ENCODE data around the gene FRAS1. TPM values are rescaled to one million over a fixed set of nuclear protein-coding genes. Genes with fewer than 3 reads are reported as not detected.

Gene FRAS1
- total RNA-seq, 4 donors from 2014 or later = 1.0 to 32.5 (median 3.3) TPM

- DNase-seq = no peak
- Histone ChIP-seq H3K27ac (no peak overlapping the region), H3K4me1 (no peaks in the 10 kb centered on the region), H3K27me3 (no peaks in the 10 kb centered on the region), H3K9me3 (no peaks in the 10 kb centered on the region), H3K36me3 (no peaks in the 10 kb centered on the region), H3K4me3 (no peak overlapping the region)
- TF ChIP-seq CTCF (IDR thresholded peaks at IDR 0.05) (no peak), POLR2A (IDR thresholded peaks at IDR 0.05) (no peak)
- intact Hi-C loops (cut with DNase I; ENCODE audit: low total_unique reads) = no loop called here
These were observed 509.8 kb downstream of the FRAS1 start for GRCh38 chr4:78566834-78567499.

GRCh38 chr4:78567500-78568060 is 510.5 kb downstream of the FRAS1 start:
- Histone ChIP-seq H3K9me3 (no peaks in the 10 kb centered on the region), H3K27me3 (no peaks in the 10 kb centered on the region), H3K4me3 (no peak overlapping the region), H3K36me3 (no peaks in the 10 kb centered on the region), H3K27ac (no peak overlapping the region), H3K4me1 (no peaks in the 10 kb centered on the region)
- DNase-seq = no peak
- TF ChIP-seq POLR2A (IDR thresholded peaks at IDR 0.05) (no peak), CTCF (IDR thresholded peaks at IDR 0.05) (no peak)
- intact Hi-C loops (cut with DNase I; ENCODE audit: low total_unique reads) = no loop called here

- peak overlapping the region; percentile 10 to 50 for H3K27ac ChIP-seq
- no peaks in the 10 kb centered on the region for H3K4me1 ChIP-seq
- H3K36me3 ChIP-seq = no peaks in the 10 kb centered on the region
- H3K27me3 ChIP-seq = no peaks in the 10 kb centered on the region
- no peaks in the 10 kb centered on the region for H3K9me3 ChIP-seq
- DNase-seq = no peak
- TF ChIP-seq CTCF (IDR thresholded peaks at IDR 0.05) (no peak), POLR2A (IDR thresholded peaks at IDR 0.05) (no peak)
- no peak overlapping the region for H3K4me3 ChIP-seq
- intact Hi-C loops (cut with DNase I; ENCODE audit: low total_unique reads) = no loop called here
These were observed 511.6 kb downstream of the FRAS1 start for GRCh38 chr4:78568640-78569305.

- Histone ChIP-seq H3K4me3 (no peak overlapping the region), H3K9me3 (no peaks in the 10 kb centered on the region), H3K4me1 (no peaks in the 10 kb centered on the region), H3K36me3 (no peaks in the 10 kb centered on the region), H3K27me3 (no peaks in the 10 kb centered on the region), H3K27ac (peak overlapping the region; percentile 10 to 50)
- TF ChIP-seq CTCF (IDR thresholded peaks at IDR 0.05) (no peak), POLR2A (IDR thresholded peaks at IDR 0.05) (no peak)
- DNase-seq = no peak
- intact Hi-C loops (cut with DNase I; ENCODE audit: low total_unique reads) = no loop called here
These were observed 512.2 kb downstream of the FRAS1 start for GRCh38 chr4:78569306-78569821.

GRCh38 chr4:78570117-78570516 is 513.0 kb downstream of the FRAS1 start:
- Histone ChIP-seq H3K27ac (no peak overlapping the region), H3K4me3 (no peak overlapping the region), H3K9me3 (no peaks in the 10 kb centered on the region), H3K36me3 (no peaks in the 10 kb centered on the region), H3K27me3 (no peaks in the 10 kb centered on the region), H3K4me1 (no peaks in the 10 kb centered on the region)
- TF ChIP-seq POLR2A (IDR thresholded peaks at IDR 0.05) (no peak), CTCF (IDR thresholded peaks at IDR 0.05) (no peak)
- DNase-seq = no peak
- intact Hi-C loops (cut with DNase I; ENCODE audit: low total_unique reads) = no loop called here

All from uterus (tissue), 4 donors.